DND-41 (cell line): ENCODE data around the gene RNASEH2A.
A peak's percentile ranks its signal among the peaks of the same experiment; 100 is the strongest.
"Not testable (repeated sequence)": the region's sequence is repeated elsewhere in the genome, so short reads cannot be mapped to it uniquely, and the experiment has no call there.

Experiments
- ATAC-seq: fragments of 200-7000 bp; cut with Tn5 transposase; 3 replicates; pipeline ENCODE4 v1.9.1; 2021; ENCODE audit warnings: low read depth; ENCODE audit not compliant: insufficient read depth
- DNase-seq: peaks from one replicate; pipeline ENCODE4 v3.0.0-alpha.2; 2020
- H2AFZ ChIP-seq: 2 replicates; pipeline ENCODE4 v1.6.0; 2012; ENCODE audit warnings: low read depth, low read length
- H3K27ac ChIP-seq: 2 replicates; pipeline ENCODE4 v1.5.1; 2012; ENCODE audit warnings: low read length, inconsistent platforms
- H3K27me3 ChIP-seq: fragments of 200-600 bp; sonication (generic); 2 replicates; pipeline ENCODE4 v1.6.0; 2012; ENCODE audit warnings: low read length, mild to moderate bottlenecking, inconsistent platforms; ENCODE audit not compliant: insufficient read depth, poor library complexity
- H3K36me3 ChIP-seq: 2 replicates; pipeline ENCODE4 v1.5.1; 2012; ENCODE audit warnings: low read length, inconsistent platforms; ENCODE audit not compliant: insufficient read depth
- H3K4me1 ChIP-seq: 2 replicates; pipeline ENCODE4 v1.5.1; 2012; ENCODE audit warnings: mild to moderate bottlenecking, low read length; ENCODE audit not compliant: insufficient read depth
- H3K4me2 ChIP-seq: 2 replicates; pipeline ENCODE4 v1.6.0; 2012; ENCODE audit warnings: mild to moderate bottlenecking, moderate library complexity, low read length, inconsistent platforms; ENCODE audit not compliant: insufficient read depth
- H3K4me3 ChIP-seq, 2 experiments: fragments of 200-600 bp in 1 of 2; shearing (Covaris generic) in 1 of 2; 2 replicates each; pipeline ENCODE4 v1.5.1; 2012 to 2016; ENCODE audit warnings: inconsistent platforms in 2 of 2, low read length in 2 of 2, mild to moderate bottlenecking in 2 of 2, low read depth in 1 of 2, moderate library complexity in 1 of 2
- H3K79me2 ChIP-seq: 2 replicates; pipeline ENCODE4 v1.6.0; 2012; ENCODE audit warnings: low read length, inconsistent platforms; ENCODE audit not compliant: insufficient read depth
- H3K9ac ChIP-seq: 2 replicates; pipeline ENCODE4 v1.6.0; 2012; ENCODE audit warnings: low read depth, mild to moderate bottlenecking, inconsistent platforms, low read length, moderate library complexity
- H3K9me3 ChIP-seq: 2 replicates; pipeline ENCODE4 v1.5.1; 2012; ENCODE audit warnings: low read length, moderate library complexity, mild to moderate bottlenecking, inconsistent platforms; ENCODE audit not compliant: insufficient read depth, severe bottlenecking
- H4K20me1 ChIP-seq: 2 replicates; pipeline ENCODE4 v1.6.0; 2012; ENCODE audit warnings: low read length; ENCODE audit not compliant: insufficient read depth
- CTCF ChIP-seq: IDR thresholded peaks from 2 replicates; pipeline ENCODE4 v1.5.1; 2012; ENCODE audit warnings: borderline replicate concordance, low read length, moderate library complexity, mild to moderate bottlenecking; ENCODE audit not compliant: poor library complexity, severe bottlenecking; ENCODE audit errors: extremely low read depth
- EZH2 ChIP-seq: IDR thresholded peaks from 3 replicates; pipeline ENCODE4 v1.6.1; 2012; ENCODE audit warnings: borderline replicate concordance, low read depth, mild to moderate bottlenecking, moderate library complexity, low read length, inconsistent platforms; ENCODE audit not compliant: severe bottlenecking

The RNASEH2A gene

GRCh38 chr19:12796146-12797071 lies 10.0 kb upstream of the RNASEH2A start:
- TF ChIP-seq EZH2, result no peak
- TF ChIP-seq CTCF, result peak; percentile 99
- peak overlapping the region; percentile 19; the same call in 1 of the 2 replicates for H3K27ac ChIP-seq
- 0 out of 4 replicates have a peak overlapping the region, but pooled peaks of 1 of the 2 experiments have one; percentile 30 for H3K4me3 ChIP-seq
- H3K9ac ChIP-seq, result peak overlapping the region; percentile 33
- H3K79me2 ChIP-seq, result peaks cover 23% of the 10 kb centered on the region
- H3K4me1 ChIP-seq, result peaks cover 33% of the 10 kb centered on the region
- H4K20me1 ChIP-seq, result no peaks in the 10 kb centered on the region; the same call in 1 of the 2 replicates
- peak overlapping the region; percentile 51 for H2AFZ ChIP-seq
- peak overlapping the region; percentile 56 for H3K4me2 ChIP-seq
- ATAC-seq (peak; percentile 43), DNase-seq (peak; percentile 82)
- no peaks in the 10 kb centered on the region for H3K9me3 ChIP-seq
- H3K27me3 ChIP-seq, result no peaks in the 10 kb centered on the region
- H3K36me3 ChIP-seq, result no peaks in the 10 kb centered on the region; the same call in 1 of the 2 replicates

GRCh38 chr19:12797141-12797587 lies 9.2 kb upstream of the RNASEH2A start:
- peak overlapping the region; percentile 15; the same call in 1 of the 2 replicates for H3K9ac ChIP-seq
- H2AFZ ChIP-seq, result no peak overlapping the region
- H3K36me3 ChIP-seq, result no peaks in the 10 kb centered on the region; the same call in 1 of the 2 replicates
- H3K27me3 ChIP-seq, result no peaks in the 10 kb centered on the region
- peaks cover 15% of the 10 kb centered on the region for H3K79me2 ChIP-seq
- H3K9me3 ChIP-seq, result no peaks in the 10 kb centered on the region
- DNase-seq (no peak), ATAC-seq (no peak)
- no peak overlapping the region for H3K4me3 ChIP-seq
- no peaks in the 10 kb centered on the region for H4K20me1 ChIP-seq
- peaks cover 27% of the 10 kb centered on the region for H3K4me1 ChIP-seq
- 0 out of 2 replicates have a peak overlapping the region, but pooled peaks have one; percentile 3 for H3K27ac ChIP-seq
- TF ChIP-seq CTCF (no peak), EZH2 (no peak)
- no peak overlapping the region for H3K4me2 ChIP-seq

- not testable (repeated sequence) for H3K36me3 ChIP-seq, H3K9me3 ChIP-seq, H3K9ac ChIP-seq, H3K4me3 ChIP-seq, H3K27me3 ChIP-seq, ATAC-seq, H3K4me2 ChIP-seq, H3K27ac ChIP-seq, DNase-seq, H4K20me1 ChIP-seq, H2AFZ ChIP-seq
- Histone ChIP-seq H3K4me1 (peaks cover 26% of the 10 kb centered on the region), H3K79me2 (peaks cover 11% of the 10 kb centered on the region)
Measured at GRCh38 chr19:12797607-12798006, 8.8 kb upstream of the RNASEH2A start.

GRCh38 chr19:12799742-12800465 lies 6.5 kb upstream of the RNASEH2A start:
- no peak overlapping the region for H2AFZ ChIP-seq
- H3K9me3 ChIP-seq, result no peaks in the 10 kb centered on the region
- H3K36me3 ChIP-seq, result no peaks in the 10 kb centered on the region
- no peak for TF ChIP-seq CTCF
- no peak for TF ChIP-seq EZH2
- ATAC-seq (no peak), DNase-seq (no peak)
- no peaks in the 10 kb centered on the region for H4K20me1 ChIP-seq
- H3K4me3 ChIP-seq, result no peak overlapping the region
- peaks cover 13% of the 10 kb centered on the region for H3K4me1 ChIP-seq
- no peaks in the 10 kb centered on the region for H3K79me2 ChIP-seq
- H3K27me3 ChIP-seq, result no peaks in the 10 kb centered on the region
- H3K27ac ChIP-seq, result no peak overlapping the region
- no peak overlapping the region for H3K9ac ChIP-seq
- no peak overlapping the region for H3K4me2 ChIP-seq
